ENCODE results near the gene PXMP2. TPM values are rescaled to one million over a fixed set of nuclear protein-coding genes. Genes with fewer than 3 reads are reported as not detected.

The PXMP2 gene
- total RNA-seq, 1 experiment from 2014 or later = 39.9 TPM

DNA sequence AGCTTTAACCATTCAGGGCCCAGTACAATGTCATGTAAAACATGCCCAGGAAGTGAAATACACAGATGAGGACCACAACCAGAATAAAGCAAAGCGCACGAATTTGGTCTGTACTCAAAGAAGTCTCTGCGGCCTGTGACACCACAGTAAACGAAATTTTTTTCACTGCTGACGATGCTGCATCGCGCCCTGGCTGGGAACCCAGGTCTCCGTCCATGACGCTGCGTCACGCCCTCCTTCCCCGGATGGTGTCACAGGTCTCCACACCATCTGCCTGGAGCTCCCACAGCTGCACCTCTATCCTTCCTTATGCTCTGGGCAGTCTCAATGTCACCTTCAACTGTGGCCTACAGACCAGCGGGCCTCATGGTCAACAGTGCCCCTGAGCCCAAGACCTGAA is 56.4 kb downstream of the PXMP2 start:
- TF ChIP-seq, protein P1, sequence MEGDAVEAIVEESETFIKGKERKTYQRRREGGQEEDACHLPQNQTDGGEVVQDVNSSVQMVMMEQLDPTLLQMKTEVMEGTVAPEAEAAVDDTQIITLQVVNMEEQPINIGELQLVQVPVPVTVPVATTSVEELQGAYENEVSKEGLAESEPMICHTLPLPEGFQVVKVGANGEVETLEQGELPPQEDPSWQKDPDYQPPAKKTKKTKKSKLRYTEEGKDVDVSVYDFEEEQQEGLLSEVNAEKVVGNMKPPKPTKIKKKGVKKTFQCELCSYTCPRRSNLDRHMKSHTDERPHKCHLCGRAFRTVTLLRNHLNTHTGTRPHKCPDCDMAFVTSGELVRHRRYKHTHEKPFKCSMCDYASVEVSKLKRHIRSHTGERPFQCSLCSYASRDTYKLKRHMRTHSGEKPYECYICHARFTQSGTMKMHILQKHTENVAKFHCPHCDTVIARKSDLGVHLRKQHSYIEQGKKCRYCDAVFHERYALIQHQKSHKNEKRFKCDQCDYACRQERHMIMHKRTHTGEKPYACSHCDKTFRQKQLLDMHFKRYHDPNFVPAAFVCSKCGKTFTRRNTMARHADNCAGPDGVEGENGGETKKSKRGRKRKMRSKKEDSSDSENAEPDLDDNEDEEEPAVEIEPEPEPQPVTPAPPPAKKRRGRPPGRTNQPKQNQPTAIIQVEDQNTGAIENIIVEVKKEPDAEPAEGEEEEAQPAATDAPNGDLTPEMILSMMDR (IDR thresholded peaks at IDR 0.05; ENCODE audit: insufficient read depth in 1 of 2, low read depth in 1 of 2, low read length in 1 of 2, severe bottlenecking in 1 of 2, unreplicated experiment in 1 of 2) = no peak
- BruUV-seq (replicated peaks) = no TSS peak
- peaks cover 10% of the 10 kb centered on the region for H3K9me3 Mint-ChIP-seq (ENCODE audit: unreplicated experiment)
- no peaks in the 10 kb centered on the region for H3K27me3 Mint-ChIP-seq (ENCODE audit: insufficient read depth, unreplicated experiment)
- H3K27ac Mint-ChIP-seq (ENCODE audit: unreplicated experiment) = no peak overlapping the region
- no peaks in the 10 kb centered on the region for H3K4me1 Mint-ChIP-seq (ENCODE audit: low read depth, unreplicated experiment)
- H3K4me1 ChIP-seq = no peaks in the 10 kb centered on the region
- no peak overlapping the region for H3K4me3 ChIP-seq (ENCODE audit: low read depth, low read length)
- intact Hi-C loops (cut with micrococcal nuclease; ENCODE audit: unreplicated experiment) = no loop called here
- H3K27me3 ChIP-seq (replicated peaks; ENCODE audit: control insufficient read depth, insufficient read depth, low read length) = no peaks in the 10 kb centered on the region
- H3K36me3 ChIP-seq (ENCODE audit: control insufficient read depth, insufficient read depth, low read length) = peaks cover 5% of the 10 kb centered on the region; the same call in 1 of the 2 replicates
- H3K9me3 ChIP-seq = no peaks in the 10 kb centered on the region
- no peak for DNase-seq
- ChIA-PET CTCF (no interaction called here), POLR2A (no interaction called here)
- H3K4me3 Mint-ChIP-seq (ENCODE audit: unreplicated experiment) = no peak overlapping the region
- peaks cover 99% of the 10 kb centered on the region for H3K36me3 Mint-ChIP-seq (ENCODE audit: insufficient read depth, unreplicated experiment)

DNA sequence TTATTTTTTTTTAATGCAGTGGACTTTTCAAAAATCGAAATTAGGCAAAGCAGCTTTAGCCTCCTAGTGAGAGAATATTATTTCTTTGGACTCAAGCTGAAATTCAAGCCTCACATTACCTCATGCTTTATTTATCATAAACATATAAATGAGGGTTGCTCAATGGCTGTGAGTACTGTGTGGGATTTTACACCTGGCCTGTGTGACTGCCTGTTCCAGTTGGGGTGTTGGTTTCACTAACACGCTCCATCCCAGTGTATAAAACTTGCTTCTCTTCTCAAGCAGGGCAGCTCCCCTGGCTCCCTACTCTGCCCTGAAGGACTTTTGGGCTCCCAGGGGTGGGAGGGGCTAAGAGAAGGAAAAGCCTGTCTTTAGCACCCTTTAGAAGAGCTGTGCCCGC is 59.2 kb downstream of the PXMP2 start:
- POLR2A ChIA-PET = no interaction called here
- no TSS peak for BruUV-seq (replicated peaks)

DNA sequence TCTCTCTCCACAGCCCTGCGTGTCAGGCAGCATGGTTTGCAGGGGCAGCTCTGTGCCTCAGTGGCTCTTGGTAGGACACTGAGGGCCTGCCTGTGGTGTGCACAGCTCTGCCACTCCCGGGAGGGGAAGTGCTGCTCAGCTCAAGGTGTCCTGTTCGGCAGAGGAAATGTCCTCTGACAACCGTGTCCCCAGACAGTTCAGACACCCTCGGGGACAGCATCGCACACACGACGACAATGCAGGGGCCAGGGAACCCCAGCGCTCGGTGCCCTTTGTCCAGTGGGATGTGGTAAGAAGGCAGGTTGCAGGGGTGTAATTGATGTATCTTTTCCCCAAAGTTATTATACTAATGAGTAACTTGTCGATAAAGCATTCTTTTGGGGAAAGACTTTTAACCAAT is 60.0 kb downstream of the PXMP2 start:
- Mint-ChIP-seq H3K36me3 (ENCODE audit: insufficient read depth, unreplicated experiment) (peaks cover 99% of the 10 kb centered on the region), H3K4me3 (ENCODE audit: unreplicated experiment) (no peak overlapping the region), H3K9me3 (ENCODE audit: unreplicated experiment) (peaks cover 7% of the 10 kb centered on the region), H3K27ac (ENCODE audit: unreplicated experiment) (no peak overlapping the region), H3K27me3 (ENCODE audit: insufficient read depth, unreplicated experiment) (no peaks in the 10 kb centered on the region), H3K4me1 (ENCODE audit: low read depth, unreplicated experiment) (no peaks in the 10 kb centered on the region)
- TF ChIP-seq, protein P1 (IDR thresholded peaks at IDR 0.05; ENCODE audit: insufficient read depth in 1 of 2, low read depth in 1 of 2, low read length in 1 of 2, severe bottlenecking in 1 of 2, unreplicated experiment in 1 of 2) = no peak
- Histone ChIP-seq H3K36me3 (ENCODE audit: control insufficient read depth, insufficient read depth, low read length) (peaks cover 2% of the 10 kb centered on the region; the same call in 1 of the 2 replicates), H3K9me3 (no peaks in the 10 kb centered on the region), H3K27me3 (replicated peaks; ENCODE audit: control insufficient read depth, insufficient read depth, low read length) (no peaks in the 10 kb centered on the region), H3K4me1 (no peaks in the 10 kb centered on the region), H3K4me3 (ENCODE audit: low read depth, low read length) (no peak overlapping the region)
- POLR2A ChIA-PET = no interaction called here
- BruUV-seq (replicated peaks) = no TSS peak
- CTCF ChIA-PET = no interaction called here
- intact Hi-C loops (cut with micrococcal nuclease; ENCODE audit: unreplicated experiment) = no loop called here
- no peak for DNase-seq

More for the DNA sequence above, 59.2 kb downstream of the PXMP2 start:
- H3K27me3 ChIP-seq (replicated peaks; ENCODE audit: control insufficient read depth, insufficient read depth, low read length) = no peaks in the 10 kb centered on the region
- peaks cover 99% of the 10 kb centered on the region for H3K36me3 Mint-ChIP-seq (ENCODE audit: insufficient read depth, unreplicated experiment)
- H3K4me3 Mint-ChIP-seq (ENCODE audit: unreplicated experiment) = no peak overlapping the region
- TF ChIP-seq, protein P1 (IDR thresholded peaks at IDR 0.05; ENCODE audit: insufficient read depth in 1 of 2, low read depth in 1 of 2, low read length in 1 of 2, severe bottlenecking in 1 of 2, unreplicated experiment in 1 of 2) = no peak
- peaks cover 10% of the 10 kb centered on the region for H3K9me3 Mint-ChIP-seq (ENCODE audit: unreplicated experiment)
- no peaks in the 10 kb centered on the region for H3K27me3 Mint-ChIP-seq (ENCODE audit: insufficient read depth, unreplicated experiment)
- no peaks in the 10 kb centered on the region for H3K9me3 ChIP-seq
- H3K27ac Mint-ChIP-seq (ENCODE audit: unreplicated experiment) = no peak overlapping the region
- intact Hi-C loops (cut with micrococcal nuclease; ENCODE audit: unreplicated experiment) = no loop called here
- no peak overlapping the region for H3K4me3 ChIP-seq (ENCODE audit: low read depth, low read length)
- CTCF ChIA-PET = no interaction called here
- no peak for DNase-seq
- H3K4me1 ChIP-seq = no peaks in the 10 kb centered on the region
- peaks cover 2% of the 10 kb centered on the region; the same call in 1 of the 2 replicates for H3K36me3 ChIP-seq (ENCODE audit: control insufficient read depth, insufficient read depth, low read length)
- H3K4me1 Mint-ChIP-seq (ENCODE audit: low read depth, unreplicated experiment) = no peaks in the 10 kb centered on the region
